ENCODE measurements around the gene ATPAF1.

Gene ATPAF1

GRCh38 chr1:46643368-46643775, 24.8 kb downstream of the ATPAF1 start:
- peaks cover 0 to 9% (median 0%) of the 10 kb centered on the region in 5 experiments for H3K9me3 ChIP-seq (ENCODE audit: control extremely low read depth in 1 of 5, control insufficient read depth in 4 of 5, insufficient read depth in 2 of 5, low read depth in 1 of 5, low read length in 4 of 5)
- peaks cover 3 to 23% (median 10%) of the 10 kb centered on the region in 4 experiments for H3K36me3 ChIP-seq (ENCODE audit: control insufficient read depth in 4 of 4, insufficient read depth in 4 of 4, low read length in 3 of 4)
- no peaks in the 10 kb centered on the region for H3K27me3 ChIP-seq (replicated peaks in 2 of 5; ENCODE audit: control insufficient read depth in 4 of 5, insufficient read depth in 5 of 5, low read length in 4 of 5)
- no peak overlapping the region for H3K27ac ChIP-seq (ENCODE audit: insufficient read depth in 1 of 2, low read depth in 1 of 2, low read length in 2 of 2, poor library complexity in 1 of 2, severe bottlenecking in 2 of 2)
- H3K4me1 ChIP-seq (ENCODE audit: control extremely low read depth in 1 of 4, control insufficient read depth in 4 of 4, insufficient read depth in 4 of 4, low read length in 3 of 4), result no peaks in the 10 kb centered on the region
- ChIA-PET CTCF (interaction anchor here (0.6 to 0.8 kb wide), 2 partner anchors 14 to 94 kb away, joined by 3 read pairs; no protein-coding TSS in a partner anchor), POLR2A (no interaction called here)
- H3K4me3 ChIP-seq (ENCODE audit: control insufficient read depth in 1 of 7, extremely low read depth in 1 of 7, insufficient read depth in 4 of 7, low read depth in 2 of 7, low read length in 6 of 7), result no peak overlapping the region
- no peak for DNase-seq

GRCh38 chr1:46642115-46642680, 26.0 kb downstream of the ATPAF1 start:
- ChIA-PET CTCF (no interaction called here), POLR2A (no interaction called here)
- no peaks in the 10 kb centered on the region for H3K27me3 ChIP-seq (replicated peaks in 2 of 5; ENCODE audit: control insufficient read depth in 4 of 5, insufficient read depth in 5 of 5, low read length in 4 of 5)
- H3K9me3 ChIP-seq (ENCODE audit: control extremely low read depth in 1 of 5, control insufficient read depth in 4 of 5, insufficient read depth in 2 of 5, low read depth in 1 of 5, low read length in 4 of 5), result peaks cover 0 to 2% (median 0%) of the 10 kb centered on the region in 5 experiments
- H3K27ac ChIP-seq (ENCODE audit: insufficient read depth in 1 of 2, low read depth in 1 of 2, low read length in 2 of 2, poor library complexity in 1 of 2, severe bottlenecking in 2 of 2), result no peak overlapping the region
- DNase-seq, result peak in 2 of 3 donors; percentile 28 to 54
- H3K36me3 ChIP-seq (ENCODE audit: control insufficient read depth in 4 of 4, insufficient read depth in 4 of 4, low read length in 3 of 4), result peaks cover 2 to 13% (median 8%) of the 10 kb centered on the region in 4 experiments
- no peaks in the 10 kb centered on the region for H3K4me1 ChIP-seq (ENCODE audit: control extremely low read depth in 1 of 4, control insufficient read depth in 4 of 4, insufficient read depth in 4 of 4, low read length in 3 of 4)
- H3K4me3 ChIP-seq (ENCODE audit: control insufficient read depth in 1 of 7, extremely low read depth in 1 of 7, insufficient read depth in 4 of 7, low read depth in 2 of 7, low read length in 6 of 7), result no peak overlapping the region

DNA sequence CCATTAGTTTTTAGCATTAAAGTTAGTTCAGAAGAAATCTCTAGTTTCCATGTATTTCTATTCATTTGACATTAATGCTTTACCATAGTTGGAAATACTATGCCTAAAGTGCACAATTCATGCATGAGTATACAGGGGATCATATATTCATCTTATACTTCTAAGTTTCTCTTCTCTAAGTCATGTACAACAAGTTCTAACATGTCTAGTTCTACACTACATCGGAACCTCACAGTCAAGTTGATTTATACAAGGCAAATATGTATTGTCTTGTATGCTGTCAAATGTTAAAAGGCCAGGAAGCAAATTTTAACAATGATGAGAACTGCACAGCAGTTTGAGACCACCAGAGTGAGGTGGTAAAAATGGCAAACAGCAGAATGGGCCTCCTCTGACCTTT, 28.6 kb downstream of the ATPAF1 start:
- H3K4me1 ChIP-seq (ENCODE audit: control extremely low read depth in 1 of 4, control insufficient read depth in 4 of 4, insufficient read depth in 4 of 4, low read length in 3 of 4), result no peaks in the 10 kb centered on the region
- ChIA-PET POLR2A (no interaction called here), CTCF (no interaction called here)
- H3K36me3 ChIP-seq (ENCODE audit: control insufficient read depth in 4 of 4, insufficient read depth in 4 of 4, low read length in 3 of 4), result peaks cover 7 to 26% (median 15%) of the 10 kb centered on the region in 4 experiments
- DNase-seq, result no peak
- H3K9me3 ChIP-seq (ENCODE audit: control extremely low read depth in 1 of 5, control insufficient read depth in 4 of 5, insufficient read depth in 2 of 5, low read depth in 1 of 5, low read length in 4 of 5), result no peaks in the 10 kb centered on the region
- H3K4me3 ChIP-seq (ENCODE audit: control insufficient read depth in 1 of 7, extremely low read depth in 1 of 7, insufficient read depth in 4 of 7, low read depth in 2 of 7, low read length in 6 of 7), result no peak overlapping the region
- H3K27me3 ChIP-seq (replicated peaks in 2 of 5; ENCODE audit: control insufficient read depth in 4 of 5, insufficient read depth in 5 of 5, low read length in 4 of 5), result no peaks in the 10 kb centered on the region
- WGBS (ENCODE audit: insufficient coverage), result no CpG with 5 or more reads among the region's 1 CpG
- no peak overlapping the region for H3K27ac ChIP-seq (ENCODE audit: insufficient read depth in 1 of 2, low read depth in 1 of 2, low read length in 2 of 2, poor library complexity in 1 of 2, severe bottlenecking in 2 of 2)

- no peak overlapping the region for H3K27ac ChIP-seq (ENCODE audit: insufficient read depth in 1 of 2, low read depth in 1 of 2, low read length in 2 of 2, poor library complexity in 1 of 2, severe bottlenecking in 2 of 2)
- H3K36me3 ChIP-seq (ENCODE audit: control insufficient read depth in 4 of 4, insufficient read depth in 4 of 4, low read length in 3 of 4), result peaks cover 7 to 28% (median 16%) of the 10 kb centered on the region in 4 experiments
- H3K4me3 ChIP-seq (ENCODE audit: control insufficient read depth in 1 of 7, extremely low read depth in 1 of 7, insufficient read depth in 4 of 7, low read depth in 2 of 7, low read length in 6 of 7), result no peak overlapping the region
- H3K9me3 ChIP-seq (ENCODE audit: control extremely low read depth in 1 of 5, control insufficient read depth in 4 of 5, insufficient read depth in 2 of 5, low read depth in 1 of 5, low read length in 4 of 5), result no peaks in the 10 kb centered on the region
- DNase-seq, result no peak
- POLR2A ChIA-PET, result no interaction called here
- no peaks in the 10 kb centered on the region for H3K4me1 ChIP-seq (ENCODE audit: control extremely low read depth in 1 of 4, control insufficient read depth in 4 of 4, insufficient read depth in 4 of 4, low read length in 3 of 4)
- CTCF ChIA-PET, result no interaction called here
- H3K27me3 ChIP-seq (replicated peaks in 2 of 5; ENCODE audit: control insufficient read depth in 4 of 5, insufficient read depth in 5 of 5, low read length in 4 of 5), result no peaks in the 10 kb centered on the region
Observed at GRCh38 chr1:46638921-46639320, 29.2 kb downstream of the ATPAF1 start.

- no peak for DNase-seq
- Histone ChIP-seq H3K27me3 (replicated peaks in 2 of 5; ENCODE audit: control insufficient read depth in 4 of 5, insufficient read depth in 5 of 5, low read length in 4 of 5) (no peaks in the 10 kb centered on the region), H3K36me3 (ENCODE audit: control insufficient read depth in 4 of 4, insufficient read depth in 4 of 4, low read length in 3 of 4) (peaks cover 5 to 31% (median 15%) of the 10 kb centered on the region in 4 experiments), H3K27ac (ENCODE audit: insufficient read depth in 1 of 2, low read depth in 1 of 2, low read length in 2 of 2, poor library complexity in 1 of 2, severe bottlenecking in 2 of 2) (no peak overlapping the region), H3K9me3 (ENCODE audit: control extremely low read depth in 1 of 5, control insufficient read depth in 4 of 5, insufficient read depth in 2 of 5, low read depth in 1 of 5, low read length in 4 of 5) (no peaks in the 10 kb centered on the region), H3K4me1 (ENCODE audit: control extremely low read depth in 1 of 4, control insufficient read depth in 4 of 4, insufficient read depth in 4 of 4, low read length in 3 of 4) (no peaks in the 10 kb centered on the region), H3K4me3 (ENCODE audit: control insufficient read depth in 1 of 7, extremely low read depth in 1 of 7, insufficient read depth in 4 of 7, low read depth in 2 of 7, low read length in 6 of 7) (no peak overlapping the region)
- CTCF ChIA-PET, result no interaction called here
- 0% methylated on average over 1 of the region's 2 CpGs for WGBS (ENCODE audit: insufficient coverage)
- POLR2A ChIA-PET, result interaction anchor here (0.6 kb wide), 1 partner anchor 33 kb away, joined by 3 read pairs; the partner anchor contains the start of gene MKNK1
Observed at GRCh38 chr1:46637444-46638083, 30.6 kb downstream of the ATPAF1 start.

DNA sequence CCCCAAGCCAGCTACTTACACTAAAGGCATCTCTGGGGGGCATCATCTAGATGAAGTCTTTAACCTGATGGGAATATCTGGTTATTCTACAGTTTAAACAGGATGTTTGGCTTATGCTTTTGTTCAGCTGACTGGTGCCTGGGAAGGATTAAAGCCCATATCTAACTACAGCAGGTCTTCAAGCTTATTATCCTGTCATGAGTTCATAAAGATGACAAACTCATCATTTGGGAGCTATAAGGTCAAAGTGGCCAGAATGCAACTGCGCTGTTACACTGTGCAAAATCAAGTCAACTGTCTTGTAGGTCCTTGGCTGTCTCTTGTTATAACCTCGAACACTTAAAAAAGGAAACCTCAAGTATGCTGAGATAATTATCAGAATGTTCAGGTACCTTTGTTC, 33.0 kb downstream of the ATPAF1 start:
- Histone ChIP-seq H3K4me1 (ENCODE audit: control extremely low read depth in 1 of 4, control insufficient read depth in 4 of 4, insufficient read depth in 4 of 4, low read length in 3 of 4) (no peaks in the 10 kb centered on the region), H3K36me3 (ENCODE audit: control insufficient read depth in 4 of 4, insufficient read depth in 4 of 4, low read length in 3 of 4) (peaks cover 5 to 40% (median 22%) of the 10 kb centered on the region in 4 experiments), H3K27me3 (replicated peaks in 2 of 5; ENCODE audit: control insufficient read depth in 4 of 5, insufficient read depth in 5 of 5, low read length in 4 of 5) (no peaks in the 10 kb centered on the region), H3K9me3 (ENCODE audit: control extremely low read depth in 1 of 5, control insufficient read depth in 4 of 5, insufficient read depth in 2 of 5, low read depth in 1 of 5, low read length in 4 of 5) (no peaks in the 10 kb centered on the region), H3K27ac (ENCODE audit: insufficient read depth in 1 of 2, low read depth in 1 of 2, low read length in 2 of 2, poor library complexity in 1 of 2, severe bottlenecking in 2 of 2) (no peak overlapping the region), H3K4me3 (ENCODE audit: control insufficient read depth in 1 of 7, extremely low read depth in 1 of 7, insufficient read depth in 4 of 7, low read depth in 2 of 7, low read length in 6 of 7) (no peak overlapping the region)
- no peak for DNase-seq
- 100% methylated on average over 2 of the region's 2 CpGs for WGBS (ENCODE audit: insufficient coverage)
- ChIA-PET POLR2A (no interaction called here), CTCF (interaction anchor here (0.6 to 1.4 kb wide), 2 partner anchors 17 to 85 kb away, joined by 3 to 4 read pairs; no protein-coding TSS in a partner anchor)

GRCh38 chr1:46630719-46631118, 37.4 kb downstream of the ATPAF1 start:
- no peaks in the 10 kb centered on the region for H3K27me3 ChIP-seq (replicated peaks in 2 of 5; ENCODE audit: control insufficient read depth in 4 of 5, insufficient read depth in 5 of 5, low read length in 4 of 5)
- WGBS (ENCODE audit: insufficient coverage), result 100% methylated on average over 1 of the region's 2 CpGs
- no peak overlapping the region for H3K4me3 ChIP-seq (ENCODE audit: control insufficient read depth in 1 of 7, extremely low read depth in 1 of 7, insufficient read depth in 4 of 7, low read depth in 2 of 7, low read length in 6 of 7)
- POLR2A ChIA-PET, result no interaction called here
- no peak for DNase-seq
- H3K9me3 ChIP-seq (ENCODE audit: control extremely low read depth in 1 of 5, control insufficient read depth in 4 of 5, insufficient read depth in 2 of 5, low read depth in 1 of 5, low read length in 4 of 5), result no peaks in the 10 kb centered on the region
- H3K27ac ChIP-seq (ENCODE audit: insufficient read depth in 1 of 2, low read depth in 1 of 2, low read length in 2 of 2, poor library complexity in 1 of 2, severe bottlenecking in 2 of 2), result no peak overlapping the region
- H3K4me1 ChIP-seq (ENCODE audit: control extremely low read depth in 1 of 4, control insufficient read depth in 4 of 4, insufficient read depth in 4 of 4, low read length in 3 of 4), result no peaks in the 10 kb centered on the region
- CTCF ChIA-PET, result interaction anchor here (0.7 to 1.7 kb wide), 3 partner anchors 9 to 95 kb away, joined by 3 to 6 read pairs (median 4); no protein-coding TSS in a partner anchor
- peaks cover 2 to 30% (median 14%) of the 10 kb centered on the region in 4 experiments for H3K36me3 ChIP-seq (ENCODE audit: control insufficient read depth in 4 of 4, insufficient read depth in 4 of 4, low read length in 3 of 4)
